ENCODE measurements around the gene OGFOD3.
"Not testable (repeated sequence)": the region's sequence is repeated elsewhere in the genome, so short reads cannot be mapped to it uniquely, and the experiment has no call there.

Gene OGFOD3

DNA sequence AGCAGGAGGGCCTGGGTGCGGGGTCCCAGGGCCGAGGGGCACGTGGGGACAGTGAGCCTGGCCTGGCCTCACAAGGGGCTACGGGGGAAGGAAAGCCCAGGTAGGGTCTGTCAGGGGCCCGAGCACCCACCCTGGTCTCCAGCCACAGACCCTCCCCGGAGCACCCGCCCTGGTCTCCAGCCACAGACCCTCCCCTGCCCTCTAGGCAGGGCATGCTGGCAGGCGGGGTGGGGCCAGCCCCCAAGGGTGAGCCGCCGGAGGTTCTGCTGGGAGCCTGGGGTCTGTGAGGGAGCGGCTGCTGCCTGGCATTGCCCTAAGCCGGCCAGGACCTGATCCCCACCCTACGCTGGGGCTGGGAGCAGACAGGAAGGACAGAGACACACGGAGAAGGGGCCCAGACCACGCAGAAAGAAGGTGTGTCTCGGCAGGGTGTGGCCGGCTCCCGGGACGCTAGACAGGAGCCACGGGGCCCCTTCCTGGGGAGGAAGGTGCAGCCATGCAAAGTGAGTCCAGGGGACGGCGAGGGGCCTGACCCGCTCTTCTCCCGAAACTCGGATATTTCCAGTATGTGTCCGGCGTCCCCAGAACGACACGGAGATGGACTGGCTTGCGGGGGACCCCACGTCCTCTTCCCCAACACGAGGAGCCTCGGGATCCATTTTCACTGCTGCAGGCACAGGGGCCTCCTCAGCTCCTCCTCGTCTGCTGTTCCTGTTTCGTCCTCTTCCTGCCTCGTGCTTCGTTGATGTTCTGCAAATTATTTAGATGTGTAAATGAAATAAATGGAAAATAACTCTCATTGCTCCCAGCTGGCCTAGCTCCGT lies 31.3 kb downstream of the OGFOD3 start:
- DNase-seq = no peak

DNA sequence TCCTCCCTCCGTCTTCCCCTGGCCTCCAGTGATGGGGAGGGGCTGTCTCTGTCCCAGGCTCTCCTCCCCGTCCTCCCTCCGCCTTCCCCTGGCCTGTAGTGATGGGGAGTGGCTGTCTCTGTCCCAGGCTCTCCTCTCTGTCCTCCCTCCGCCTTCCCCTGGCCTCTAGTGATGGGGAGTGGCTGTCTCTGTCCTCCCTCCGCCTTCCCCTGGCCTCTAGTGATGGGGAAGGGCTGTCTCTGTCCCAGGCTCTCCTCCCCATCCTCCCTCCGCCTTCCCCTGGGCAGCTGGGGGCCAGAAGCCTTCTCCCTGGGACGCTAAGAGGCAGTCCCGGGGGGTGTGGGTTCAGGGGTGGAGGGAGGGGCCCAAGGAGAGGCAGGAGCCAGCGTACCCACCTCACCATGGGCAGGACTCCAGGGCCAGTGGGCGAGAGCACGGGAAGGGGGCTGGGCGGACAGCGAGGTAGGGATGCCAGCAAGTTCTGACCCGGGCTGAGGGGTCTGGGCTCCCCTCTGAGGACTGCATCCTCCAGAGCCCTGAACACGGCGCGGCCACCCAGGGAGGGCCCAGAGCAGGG lies 32.0 kb downstream of the OGFOD3 start:
- no peak for DNase-seq

DNA sequence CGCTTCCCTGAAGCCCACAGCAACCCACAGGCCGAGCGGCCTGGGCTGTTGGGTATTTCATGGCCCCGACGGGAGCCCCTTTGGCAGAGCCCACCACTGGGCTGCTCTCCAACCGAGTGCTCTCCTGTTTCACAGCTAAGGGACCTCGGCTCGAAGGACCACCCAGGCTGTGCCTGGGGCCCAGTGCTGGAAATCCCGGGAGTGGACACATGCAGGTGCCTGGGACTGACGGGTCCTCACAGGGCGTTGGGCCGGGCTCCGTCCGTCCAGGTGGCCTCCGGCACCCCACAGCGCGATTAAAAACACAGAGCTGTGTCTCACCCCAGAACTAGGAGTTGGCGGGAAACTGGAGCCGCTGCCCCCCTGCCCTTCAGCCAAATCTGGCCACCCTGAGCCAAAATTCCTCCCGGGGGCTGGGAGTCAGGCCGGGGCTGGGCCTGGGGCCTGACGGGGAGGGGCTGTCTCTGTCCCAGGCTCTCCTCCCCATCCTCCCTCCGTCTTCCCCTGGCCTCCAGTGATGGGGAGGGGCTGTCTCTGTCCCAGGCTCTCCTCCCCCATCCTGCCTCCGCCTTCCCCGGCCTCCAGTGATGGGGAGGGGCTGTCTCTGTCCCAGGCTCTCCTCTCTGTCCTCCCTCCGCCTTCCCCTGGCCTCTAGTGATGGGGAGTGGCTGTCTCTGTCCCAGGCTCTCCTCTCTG lies 32.7 kb downstream of the OGFOD3 start:
- DNase-seq = no peak

DNA sequence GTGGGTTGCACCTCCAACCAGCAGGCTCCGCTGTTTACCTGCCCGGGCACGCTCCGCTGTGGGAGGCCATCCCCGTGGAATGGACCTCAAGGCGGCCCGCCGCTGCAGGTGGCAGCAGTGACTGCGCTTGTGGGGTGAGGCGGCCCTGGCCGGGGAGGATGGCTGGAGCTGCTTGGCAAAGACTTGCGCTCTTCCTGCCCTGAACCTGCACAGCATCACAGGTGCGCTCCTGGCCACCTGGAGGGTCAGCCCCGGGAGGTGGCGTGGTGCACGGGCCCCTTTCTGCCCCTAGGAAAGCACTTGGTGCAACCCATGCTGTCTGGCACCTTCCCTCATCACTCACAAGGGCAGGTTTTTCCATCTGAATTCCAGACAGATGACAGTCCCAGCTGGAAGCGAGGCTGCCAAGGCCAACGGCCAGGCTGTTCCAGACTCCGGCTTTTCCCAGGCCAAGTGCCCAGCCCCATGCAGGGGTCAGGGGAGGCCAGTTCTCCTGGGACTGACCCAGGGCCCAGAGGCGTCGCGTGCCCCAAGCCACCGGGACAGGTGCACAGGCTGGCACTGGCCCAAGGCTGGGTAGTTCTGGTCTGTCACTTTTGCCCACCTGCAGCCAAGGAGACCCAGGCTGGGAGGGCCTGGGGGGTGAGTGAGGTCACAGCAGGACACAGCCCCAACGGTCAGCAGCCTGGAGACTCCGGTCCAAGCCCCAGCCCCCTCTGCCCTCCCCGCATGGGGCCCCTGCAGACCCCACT lies 33.5 kb downstream of the OGFOD3 start:
- DNase-seq = peak; percentile 46

DNA sequence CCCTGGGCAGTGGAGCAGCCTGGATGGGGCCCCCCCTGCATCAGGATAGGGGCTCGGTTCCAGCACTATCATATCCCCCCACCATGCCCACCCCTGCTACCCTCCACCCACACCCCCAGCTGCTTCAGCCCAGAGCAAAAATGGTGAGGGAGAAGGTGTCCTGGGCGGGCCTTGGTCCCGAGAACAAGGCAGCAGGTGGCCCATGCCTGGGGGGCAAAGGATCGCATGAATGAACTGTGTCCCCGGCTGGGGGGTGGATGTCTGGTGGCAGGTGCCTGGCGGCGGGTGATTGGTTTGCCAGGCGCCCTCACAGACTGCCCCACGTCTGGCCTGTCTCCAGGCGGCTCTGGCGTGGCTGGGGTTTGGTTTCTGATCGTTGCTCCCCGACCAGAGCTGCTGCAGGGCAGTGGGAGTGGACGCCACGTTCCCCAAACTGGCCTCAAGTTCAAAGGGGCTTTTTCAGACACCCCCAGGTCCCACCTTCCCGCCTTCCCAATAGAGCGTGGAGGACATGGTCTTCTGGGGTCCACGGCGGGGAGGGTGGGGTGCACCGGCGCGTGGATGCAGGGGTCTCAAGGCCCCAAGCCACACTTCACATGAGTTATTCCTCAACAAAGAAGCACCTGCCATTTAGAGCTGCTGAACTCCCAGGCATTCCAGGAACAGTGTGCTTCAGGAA lies 34.2 kb downstream of the OGFOD3 start:
- no peak for DNase-seq

DNA sequence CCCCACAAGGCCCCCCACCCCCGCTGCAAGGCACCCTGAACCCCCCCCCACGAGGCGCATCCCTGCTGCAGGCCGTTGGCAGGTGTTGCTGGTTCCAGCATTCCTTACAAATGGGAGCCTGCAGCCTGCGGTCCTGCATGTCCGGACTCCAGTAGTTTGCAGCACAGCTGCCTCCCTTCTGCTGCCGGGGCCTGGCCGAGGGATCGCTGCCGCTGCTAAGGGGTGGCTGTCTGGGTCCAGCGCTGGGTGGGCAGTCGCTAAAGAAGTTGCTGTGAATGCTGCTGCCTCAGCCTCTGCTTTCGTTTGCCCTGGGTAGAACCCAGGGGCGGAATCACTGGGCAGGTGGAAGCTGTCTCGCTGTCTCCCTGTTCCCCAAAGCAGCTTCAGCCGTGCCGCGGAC lies 35.0 kb downstream of the OGFOD3 start:
- no peak for DNase-seq

DNA sequence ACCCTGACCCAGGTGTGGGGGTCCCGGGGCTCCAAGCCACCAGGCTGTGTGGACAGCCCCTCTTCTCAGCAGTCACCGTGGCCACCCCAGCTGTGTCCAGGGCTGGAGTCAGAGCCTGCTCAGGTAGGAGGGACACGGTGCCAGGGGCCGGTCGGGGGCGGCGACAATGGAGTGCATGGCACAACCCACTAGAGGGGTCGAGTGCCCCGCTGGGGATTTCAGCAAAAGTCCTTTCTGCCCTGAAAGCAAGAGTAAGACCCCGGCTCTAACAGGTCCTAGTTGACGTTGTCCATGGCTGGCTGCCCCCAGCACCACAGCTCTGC lies 35.5 kb downstream of the OGFOD3 start:
- no peak for DNase-seq

DNA sequence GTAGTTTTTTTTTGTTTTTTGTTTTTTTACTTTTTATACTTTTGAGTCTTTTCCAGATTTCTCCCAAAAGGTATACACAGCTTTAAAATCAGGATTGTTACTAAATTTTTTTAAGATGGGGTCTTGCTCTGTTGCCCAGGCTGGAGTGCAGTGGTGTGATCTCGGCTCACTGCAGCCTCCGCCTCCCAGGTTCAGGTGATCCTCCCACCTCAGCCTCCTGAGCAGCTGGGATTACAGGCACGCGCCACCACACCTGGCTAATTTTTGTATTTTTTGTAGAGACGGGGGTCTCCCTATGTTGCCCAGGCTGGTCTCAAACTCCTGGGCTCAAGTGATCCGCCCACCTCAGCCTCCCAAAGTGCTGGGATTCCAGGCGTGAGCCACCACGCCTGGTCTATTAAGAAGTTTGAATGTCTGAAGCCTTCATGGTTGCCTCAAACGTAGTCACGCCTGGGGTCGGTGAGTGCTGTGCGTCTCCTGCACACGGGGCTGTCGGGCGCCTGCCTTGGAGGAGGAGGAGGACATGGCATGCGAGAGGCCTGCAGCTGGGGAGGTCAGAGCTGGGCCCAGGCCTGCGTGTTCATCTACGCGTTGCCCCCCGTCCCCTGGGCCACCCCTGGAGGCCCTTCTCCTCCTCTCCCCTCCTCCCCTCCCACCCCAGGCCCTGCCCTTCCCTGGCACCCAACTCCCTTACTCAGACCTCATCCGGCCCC lies 36.0 kb downstream of the OGFOD3 start:
- not testable (repeated sequence) for DNase-seq

DNA sequence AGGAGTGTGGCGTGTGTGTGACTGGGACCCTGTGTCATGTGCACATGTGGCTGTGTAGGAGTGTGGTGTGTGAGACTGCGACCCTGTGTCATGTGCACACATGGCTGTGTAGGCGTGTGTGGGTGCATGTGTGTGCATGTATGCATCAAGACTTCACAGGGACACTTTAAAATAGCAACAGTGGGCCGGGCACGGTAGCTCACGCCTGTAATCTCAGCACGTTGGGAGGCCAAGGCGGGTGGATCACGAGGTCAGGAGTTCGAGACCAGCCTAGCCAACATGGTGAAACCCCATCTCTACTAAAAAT lies 36.7 kb downstream of the OGFOD3 start:
- not testable (repeated sequence) for DNase-seq

DNA sequence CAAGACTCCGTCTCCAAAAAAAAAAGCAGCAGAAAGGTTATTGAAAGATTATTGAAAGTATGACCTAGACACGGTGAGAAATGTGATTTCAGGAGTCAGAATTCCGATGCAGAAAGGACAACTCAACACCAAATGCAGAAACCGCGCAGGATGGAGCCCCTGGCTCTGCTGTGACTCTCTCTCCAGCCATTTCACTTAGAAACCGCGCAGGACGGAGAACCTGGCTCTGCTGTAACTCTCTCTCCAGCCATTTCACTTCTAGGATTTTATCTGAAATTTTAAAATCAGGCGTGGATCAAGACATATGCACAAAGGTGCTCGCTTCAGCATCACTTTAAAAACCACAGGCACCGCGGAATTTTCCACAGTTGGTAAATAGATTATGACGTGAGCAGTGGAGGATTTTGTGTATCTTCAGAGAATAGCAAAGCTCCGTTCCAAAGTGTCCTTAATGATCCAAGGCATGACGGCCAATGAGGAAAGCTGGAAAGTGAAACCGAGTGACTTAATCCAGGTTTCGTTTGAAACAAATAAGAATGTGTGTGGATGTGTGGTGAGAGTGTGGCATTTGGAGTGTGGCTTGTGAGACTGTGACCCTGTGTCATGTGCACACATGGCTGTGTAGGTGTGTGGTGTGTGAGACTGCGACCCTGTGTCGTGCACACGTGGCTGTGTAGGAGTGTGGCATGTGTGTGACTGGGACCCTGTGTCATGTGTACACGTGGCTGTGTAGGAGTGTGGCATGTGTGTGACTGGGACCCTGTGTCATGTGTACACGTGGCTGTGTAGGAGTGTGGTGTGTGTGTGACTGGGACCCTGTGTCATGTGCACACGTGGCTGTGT lies 37.3 kb downstream of the OGFOD3 start:
- no peak for DNase-seq

DNA sequence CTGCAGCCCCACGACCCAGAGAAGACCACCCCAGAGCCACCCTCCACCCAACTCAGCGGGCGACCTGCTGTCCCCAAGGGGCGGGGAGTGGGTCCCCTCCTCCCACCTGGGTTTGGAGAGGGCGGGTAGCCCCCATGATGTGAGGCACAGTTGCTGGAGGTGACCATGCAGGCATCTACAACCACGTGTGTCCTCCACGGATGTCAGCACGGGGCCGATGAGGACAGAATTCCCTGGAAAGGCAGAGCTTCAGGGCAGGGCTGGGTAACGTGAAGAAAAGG lies 39.7 kb downstream of the OGFOD3 start:
- no peak for DNase-seq

DNA sequence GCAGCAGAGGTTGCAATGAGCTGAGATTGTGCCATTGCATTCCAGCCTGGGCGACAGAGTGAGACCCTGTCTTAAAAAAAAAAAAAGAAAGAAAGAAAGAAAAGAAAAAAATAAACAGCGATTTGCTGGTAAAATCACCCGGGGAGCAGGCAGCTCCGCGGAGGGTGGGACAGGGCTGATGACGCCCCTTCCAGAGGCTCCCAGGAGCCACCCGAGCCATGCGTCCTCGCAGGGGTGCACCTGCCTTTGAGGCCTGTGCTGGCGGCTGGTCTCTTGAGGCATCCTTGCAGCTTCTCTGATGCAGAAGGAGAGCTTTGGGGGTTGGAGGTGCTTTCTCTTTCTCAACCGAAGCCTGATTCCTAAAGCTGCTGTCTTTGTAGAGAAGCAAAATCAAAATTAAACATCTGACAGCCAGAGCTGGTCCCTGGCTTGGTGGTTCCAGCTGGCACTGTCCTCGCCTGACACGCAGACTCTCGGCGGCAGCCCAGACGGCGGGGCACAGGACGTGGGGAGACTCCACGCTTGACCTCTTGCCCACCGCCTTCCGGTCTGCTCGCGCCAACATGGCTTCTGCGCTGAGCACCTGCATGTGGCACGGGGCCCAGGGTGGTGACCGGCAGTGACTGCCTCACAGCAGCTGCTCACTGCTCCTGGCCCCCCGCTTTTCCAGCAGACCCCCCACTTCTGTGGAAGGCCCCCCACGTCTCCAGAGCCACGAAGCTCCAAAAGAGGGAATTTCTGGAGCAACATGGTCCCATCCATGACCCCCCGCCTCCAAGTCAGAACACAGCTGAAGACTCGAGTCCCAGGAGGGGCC lies 40.3 kb downstream of the OGFOD3 start:
- DNase-seq = no peak

DNA sequence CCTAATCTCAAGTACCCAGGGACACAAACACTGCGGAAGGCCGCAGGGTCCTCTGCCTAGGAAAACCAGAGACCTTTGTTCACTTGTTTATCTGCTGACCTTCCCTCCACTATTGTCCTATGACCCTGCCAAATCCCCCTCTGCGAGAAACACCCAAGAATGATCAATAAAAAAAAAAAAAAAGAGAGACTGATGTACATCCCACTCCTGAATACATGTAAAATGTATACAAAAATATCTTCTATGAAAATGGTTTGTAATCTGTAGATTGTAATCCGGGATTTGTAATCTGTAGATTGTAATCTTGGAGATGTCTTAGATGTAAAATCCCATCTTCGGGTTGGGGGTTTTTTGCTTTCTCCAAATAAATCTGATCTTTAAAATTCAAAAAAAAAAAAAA lies 41.1 kb downstream of the OGFOD3 start:
- not testable (repeated sequence) for DNase-seq

DNA sequence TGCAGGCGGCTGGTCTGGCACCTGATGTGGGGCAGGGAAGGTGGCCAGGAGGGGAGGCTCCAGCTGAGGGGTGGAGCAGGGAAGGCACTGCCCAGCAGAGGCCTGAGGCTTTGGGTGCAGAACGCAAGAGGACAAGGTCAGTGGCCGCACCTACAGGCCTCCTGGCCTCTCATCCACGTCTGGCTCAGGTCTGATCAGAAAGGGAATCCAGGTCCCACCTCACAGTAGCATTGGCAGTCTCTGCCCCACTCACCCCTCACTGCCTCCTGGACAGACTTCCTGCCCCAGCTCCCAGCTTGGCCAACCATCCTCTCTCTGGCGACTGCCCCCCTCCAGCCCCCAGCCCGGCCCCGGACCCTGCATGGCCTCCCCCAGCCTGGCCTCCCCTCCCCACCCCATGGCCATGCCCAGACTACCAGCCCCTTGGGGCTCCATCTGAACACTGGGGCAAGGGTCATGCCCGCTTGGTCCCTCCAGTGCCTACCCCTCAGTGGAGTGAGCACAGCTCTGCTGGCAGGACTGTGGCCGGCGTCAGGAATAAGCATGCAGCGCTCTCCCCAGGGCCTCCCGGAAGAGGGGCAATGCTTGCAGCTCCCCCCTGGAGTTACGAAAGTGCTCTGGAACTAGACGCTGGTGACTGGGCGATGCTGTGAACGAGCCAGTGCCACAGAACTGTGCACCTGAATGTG lies 42.2 kb downstream of the OGFOD3 start:
- DNase-seq = no peak

DNA sequence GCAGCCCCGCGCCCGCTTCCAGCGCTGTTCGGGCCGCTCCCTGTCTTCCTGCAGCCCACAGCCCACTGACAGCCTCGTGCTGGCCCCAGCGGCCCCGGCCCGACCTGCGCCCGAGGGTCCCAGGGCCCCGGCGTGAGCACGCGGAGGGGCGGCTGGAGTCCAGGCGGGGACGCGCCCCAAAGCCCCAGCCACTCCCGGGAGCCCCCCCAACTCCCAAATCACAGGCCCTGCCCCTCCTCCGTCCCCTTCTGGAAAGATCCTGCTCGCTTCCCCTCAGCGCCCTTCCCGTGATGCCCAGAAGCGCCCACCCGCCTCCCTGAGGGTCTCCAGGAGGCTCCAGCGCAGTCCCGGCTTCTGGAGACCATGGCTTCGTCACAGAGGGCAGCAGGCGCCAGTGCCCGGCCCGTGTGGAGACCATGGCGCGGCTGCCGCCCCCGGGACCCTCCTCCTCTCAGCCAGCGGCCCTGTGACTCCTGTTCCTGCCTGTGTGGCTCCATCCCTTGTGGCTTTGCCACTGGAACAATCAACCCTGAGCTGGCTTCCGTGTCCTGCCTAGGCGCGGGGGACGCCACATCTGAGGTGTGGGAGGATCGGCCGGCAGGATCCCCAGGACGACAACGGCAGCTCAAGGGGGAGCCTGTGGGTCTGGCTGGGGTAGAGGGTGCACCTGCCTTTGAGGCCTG lies 42.9 kb downstream of the OGFOD3 start:
- DNase-seq = no peak

DNA sequence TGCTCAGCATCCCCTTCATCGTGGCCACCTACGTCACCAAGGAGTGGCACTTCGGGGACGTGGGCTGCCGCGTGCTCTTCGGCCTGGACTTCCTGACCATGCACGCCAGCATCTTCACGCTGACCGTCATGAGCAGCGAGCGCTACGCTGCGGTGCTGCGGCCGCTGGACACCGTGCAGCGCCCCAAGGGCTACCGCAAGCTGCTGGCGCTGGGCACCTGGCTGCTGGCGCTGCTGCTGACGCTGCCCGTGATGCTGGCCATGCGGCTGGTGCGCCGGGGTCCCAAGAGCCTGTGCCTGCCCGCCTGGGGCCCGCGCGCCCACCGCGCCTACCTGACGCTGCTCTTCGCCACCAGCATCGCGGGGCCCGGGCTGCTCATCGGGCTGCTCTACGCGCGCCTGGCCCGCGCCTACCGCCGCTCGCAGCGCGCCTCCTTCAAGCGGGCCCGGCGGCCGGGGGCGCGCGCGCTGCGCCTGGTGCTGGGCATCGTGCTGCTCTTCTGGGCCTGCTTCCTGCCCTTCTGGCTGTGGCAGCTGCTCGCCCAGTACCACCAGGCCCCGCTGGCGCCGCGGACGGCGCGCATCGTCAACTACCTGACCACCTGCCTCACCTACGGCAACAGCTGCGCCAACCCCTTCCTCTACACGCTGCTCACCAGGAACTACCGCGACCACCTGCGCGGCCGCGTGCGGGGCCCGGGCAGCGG lies 43.6 kb downstream of the OGFOD3 start:
- no peak for DNase-seq

DNA sequence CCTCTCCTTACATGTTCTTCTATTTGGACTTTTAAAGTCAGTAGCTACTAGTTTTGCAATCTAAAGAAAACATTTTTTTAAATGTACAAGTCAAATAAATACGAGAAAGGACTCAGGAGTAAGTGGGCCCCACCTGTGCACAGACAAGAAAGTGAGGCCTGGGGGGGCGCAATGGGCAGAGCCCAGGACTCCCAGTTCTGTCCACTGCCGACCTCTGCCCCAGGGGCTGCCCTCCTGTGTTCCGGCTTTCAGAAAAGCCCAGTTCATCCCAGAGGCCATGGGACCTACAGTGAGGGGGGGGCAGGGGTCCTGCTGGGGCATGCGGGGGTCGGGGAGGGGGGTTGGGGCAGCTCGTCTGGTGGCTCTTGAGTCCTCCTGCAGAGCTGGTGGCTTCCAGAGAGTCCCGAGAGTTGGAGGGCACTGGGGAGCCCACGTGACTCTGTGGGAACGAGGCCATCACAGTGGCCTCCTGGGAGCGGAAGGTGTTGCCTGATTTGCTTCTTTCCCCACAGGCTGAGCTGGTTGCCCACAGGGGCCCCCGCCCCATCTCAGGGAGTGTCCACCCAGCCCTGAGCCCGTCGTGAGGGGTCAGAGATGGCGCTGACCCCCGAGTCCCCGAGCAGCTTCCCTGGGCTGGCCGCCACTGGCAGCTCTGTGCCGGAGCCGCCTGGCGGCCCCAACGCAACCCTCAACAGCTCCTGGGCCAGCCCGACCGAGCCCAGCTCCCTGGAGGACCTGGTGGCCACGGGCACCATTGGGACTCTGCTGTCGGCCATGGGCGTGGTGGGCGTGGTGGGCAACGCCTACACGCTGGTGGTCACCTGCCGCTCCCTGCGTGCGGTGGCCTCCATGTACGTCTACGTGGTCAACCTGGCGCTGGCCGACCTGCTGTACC lies 44.4 kb downstream of the OGFOD3 start:
- no peak for DNase-seq

DNA sequence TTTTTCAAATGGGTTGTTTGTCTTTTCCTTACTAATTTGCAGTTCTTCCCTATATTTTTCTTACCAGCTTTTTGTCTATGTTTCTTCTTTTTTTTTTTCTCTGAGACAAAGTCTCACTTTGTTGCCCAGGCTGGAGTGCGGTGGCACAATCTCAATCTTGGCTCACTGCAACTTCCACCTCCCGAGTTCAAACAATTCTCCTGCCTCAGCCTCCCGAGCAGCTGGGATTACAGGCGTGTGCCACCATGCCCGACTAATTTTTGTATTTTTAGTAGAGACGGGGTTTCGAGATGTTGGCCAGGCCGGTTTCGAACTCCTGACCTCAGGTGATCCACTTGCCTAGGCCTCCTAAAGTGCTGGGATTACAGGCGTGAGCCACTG lies 45.3 kb downstream of the OGFOD3 start:
- not testable (repeated sequence) for DNase-seq

Data from NCI-H1092 (cell line).